HUES48 (cell line): ENCODE results near the gene LSS.
"Not testable (repeated sequence)": the region's sequence is repeated elsewhere in the genome, so short reads cannot be mapped to it uniquely, and the experiment has no call there.

ENCODE experiments used
- H3K27ac ChIP-seq: one replicate; pipeline ENCODE4 v1.7.0; 2013; ENCODE audit warnings: low read depth, low read length, inconsistent platforms
- H3K27me3 ChIP-seq: 2 replicates; pipeline ENCODE4 v1.6.1; 2013; ENCODE audit warnings: mild to moderate bottlenecking, low read length; ENCODE audit not compliant: control insufficient read depth, insufficient read depth
- H3K36me3 ChIP-seq: 2 replicates; pipeline ENCODE4 v1.6.1; 2013; ENCODE audit warnings: low read length; ENCODE audit not compliant: control insufficient read depth, insufficient read depth
- H3K4me1 ChIP-seq: 2 replicates; pipeline ENCODE4 v1.6.1; 2013; ENCODE audit warnings: mild to moderate bottlenecking, low read length; ENCODE audit not compliant: control insufficient read depth, insufficient read depth
- H3K4me3 ChIP-seq: 2 replicates; pipeline ENCODE4 v1.5.1; 2013; ENCODE audit warnings: mild to moderate bottlenecking, low read depth, low read length
- H3K9ac ChIP-seq: 2 replicates; pipeline ENCODE4 v1.6.1; 2013; ENCODE audit warnings: mild to moderate bottlenecking, low read depth, low read length, moderate library complexity
- H3K9me3 ChIP-seq: 2 replicates; pipeline ENCODE4 v1.6.1; 2013; ENCODE audit warnings: low read length; ENCODE audit not compliant: control insufficient read depth, insufficient read depth

The LSS gene

DNA sequence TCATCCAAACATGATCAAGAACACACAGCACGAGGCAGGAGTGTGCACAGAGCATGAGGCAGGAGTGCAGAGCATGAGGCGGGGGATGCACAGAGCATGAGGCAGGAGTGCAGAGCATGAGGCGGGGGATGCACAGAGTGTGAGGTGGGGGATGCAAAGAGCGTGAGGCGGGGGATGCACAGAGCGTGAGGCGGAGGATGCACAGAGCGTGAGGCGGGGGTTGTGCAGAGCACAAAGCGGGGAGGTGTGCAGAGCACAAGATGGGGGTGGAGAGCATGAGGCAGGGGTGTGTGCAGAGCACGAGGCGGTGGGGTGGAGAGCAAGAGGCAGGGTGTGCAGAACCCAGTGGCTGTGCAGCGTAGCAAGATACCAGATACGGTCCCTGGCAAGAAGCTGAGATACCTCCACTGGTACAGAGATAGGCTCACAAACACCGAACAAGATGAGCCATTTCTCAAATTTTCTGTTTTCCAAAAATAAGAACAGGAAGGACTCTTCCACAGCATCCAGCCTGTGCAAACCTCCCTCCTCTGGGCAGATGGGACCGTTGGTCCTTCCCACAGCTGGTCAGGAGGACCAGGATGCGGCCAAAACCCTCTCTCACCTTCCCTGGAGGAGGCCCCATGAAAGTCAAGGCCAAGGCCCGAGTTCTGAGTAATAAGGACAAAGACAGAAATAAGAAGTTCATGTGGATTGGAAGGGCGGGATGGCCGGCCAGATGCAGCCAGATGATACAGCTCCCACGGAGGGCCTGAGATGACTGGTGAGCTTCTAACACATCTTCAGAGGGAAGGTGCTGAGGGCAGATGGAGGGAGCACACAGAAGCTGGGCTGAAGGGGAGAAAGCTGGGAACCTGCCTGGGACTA lies 56.3 kb downstream of the LSS start:
- Histone ChIP-seq H3K27ac (no peak overlapping the region), H3K36me3 (no peaks in the 10 kb centered on the region), H3K4me3 (no peak overlapping the region), H3K27me3 (no peaks in the 10 kb centered on the region), H3K4me1 (no peaks in the 10 kb centered on the region), H3K9me3 (no peaks in the 10 kb centered on the region), H3K9ac (no peak overlapping the region)

DNA sequence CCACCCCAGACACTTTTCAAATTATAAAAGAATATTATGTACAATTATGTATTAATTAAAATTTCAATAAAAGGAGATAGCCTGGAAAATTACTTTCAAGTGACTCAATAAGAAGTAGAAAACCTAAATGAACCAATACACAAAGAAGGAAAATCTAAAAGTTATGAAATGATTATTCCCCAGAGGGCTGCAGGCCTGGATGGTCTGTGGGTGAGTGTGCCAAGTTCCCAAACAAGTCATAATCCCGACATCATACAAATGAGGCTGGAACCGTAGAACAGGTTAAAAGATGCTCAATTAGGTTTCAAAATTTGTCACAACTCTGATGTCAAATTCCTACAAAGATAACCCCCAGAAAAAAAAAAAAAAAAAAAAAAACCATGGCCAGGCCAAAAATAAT lies 57.0 kb downstream of the LSS start:
- H3K36me3 ChIP-seq, result no peaks in the 10 kb centered on the region
- no peak overlapping the region for H3K4me3 ChIP-seq
- H3K9me3 ChIP-seq, result no peaks in the 10 kb centered on the region
- H3K27me3 ChIP-seq, result no peaks in the 10 kb centered on the region
- no peak overlapping the region for H3K27ac ChIP-seq
- no peaks in the 10 kb centered on the region for H3K4me1 ChIP-seq
- no peak overlapping the region for H3K9ac ChIP-seq

GRCh38 chr21:46170436-46171193 lies 58.0 kb downstream of the LSS start:
- not testable (repeated sequence) for H3K4me3 ChIP-seq, H3K9ac ChIP-seq, H3K4me1 ChIP-seq, H3K36me3 ChIP-seq, H3K27me3 ChIP-seq, H3K27ac ChIP-seq, H3K9me3 ChIP-seq

DNA sequence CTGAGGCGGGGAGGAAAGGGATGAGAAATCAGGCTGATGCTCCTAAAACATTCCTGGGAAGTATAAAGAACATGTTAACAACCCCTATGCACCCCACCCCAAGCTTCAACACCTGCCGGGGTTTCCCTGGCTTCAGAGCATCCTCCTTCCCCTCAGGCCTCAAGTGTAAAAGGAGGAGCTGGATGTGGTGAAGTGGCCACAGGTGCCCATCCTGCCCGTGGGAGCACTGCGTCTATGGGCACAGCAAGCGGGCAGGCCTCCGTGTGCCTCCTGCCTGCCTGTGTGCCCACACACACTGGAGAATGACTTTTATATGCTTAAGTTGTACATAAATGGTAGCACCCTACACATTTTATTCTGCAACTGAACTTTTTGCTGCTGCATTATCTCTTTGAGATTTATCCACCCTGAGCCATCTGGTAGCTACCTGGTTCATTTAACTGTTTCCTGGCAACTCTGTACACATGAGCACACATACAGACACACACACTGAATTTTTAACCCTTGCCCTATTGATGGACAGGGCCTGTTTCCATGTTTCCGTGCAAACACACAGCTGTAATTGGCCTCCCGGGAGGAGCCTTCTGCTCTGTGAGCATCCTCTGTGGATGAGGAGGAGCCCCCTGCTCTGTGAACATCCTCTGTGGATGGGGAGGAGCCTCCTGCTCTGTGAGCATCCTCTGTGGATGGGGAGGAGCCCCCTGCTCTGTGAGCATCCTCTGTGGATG lies 59.8 kb downstream of the LSS start:
- H3K36me3 ChIP-seq, result no peaks in the 10 kb centered on the region
- H3K9ac ChIP-seq, result no peak overlapping the region
- no peak overlapping the region for H3K4me3 ChIP-seq
- no peaks in the 10 kb centered on the region for H3K27me3 ChIP-seq
- no peaks in the 10 kb centered on the region for H3K9me3 ChIP-seq
- H3K4me1 ChIP-seq, result no peaks in the 10 kb centered on the region
- H3K27ac ChIP-seq, result no peak overlapping the region

DNA sequence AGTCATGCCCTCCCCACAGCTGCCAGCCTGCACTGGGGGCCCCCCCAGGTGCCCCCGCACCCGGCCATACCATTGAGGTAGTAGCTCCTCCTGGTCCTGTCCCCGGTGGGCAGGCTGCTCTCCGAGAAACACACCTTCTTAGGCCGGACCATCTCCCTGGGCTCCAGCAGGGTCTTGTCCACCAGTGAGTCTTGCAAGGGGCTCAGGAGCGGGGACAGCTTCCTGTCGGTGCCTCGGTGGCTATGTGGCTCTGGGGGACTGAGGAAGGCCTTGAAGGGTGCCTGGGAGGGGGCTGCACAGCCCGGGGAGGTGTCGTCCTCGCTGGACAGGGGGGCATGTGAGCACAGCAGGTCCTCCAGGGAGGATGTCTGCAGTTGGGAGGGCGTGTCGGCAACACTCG lies 60.3 kb downstream of the LSS start:
- Histone ChIP-seq H3K27ac (no peak overlapping the region), H3K9ac (no peak overlapping the region), H3K4me1 (no peaks in the 10 kb centered on the region), H3K9me3 (no peaks in the 10 kb centered on the region), H3K27me3 (no peaks in the 10 kb centered on the region), H3K4me3 (no peak overlapping the region), H3K36me3 (no peaks in the 10 kb centered on the region)

DNA sequence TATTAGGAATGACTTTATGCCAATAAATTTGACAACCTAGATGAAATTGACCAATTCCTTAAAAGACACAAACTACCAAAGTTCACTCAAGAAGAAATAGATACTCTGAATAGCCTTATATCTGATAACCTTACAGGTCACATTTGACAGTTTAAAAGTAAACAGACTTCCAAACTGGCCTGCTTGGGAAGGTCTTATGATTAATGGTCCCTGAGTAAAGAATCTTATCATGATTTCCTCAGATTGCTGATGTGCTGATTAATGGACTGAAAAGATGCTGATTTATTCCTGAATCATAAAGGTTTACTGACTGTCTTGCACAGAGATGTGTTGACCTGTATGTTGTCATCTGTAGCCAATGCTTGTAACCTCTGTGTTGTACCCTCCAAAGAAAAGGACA lies 63.5 kb downstream of the LSS start:
- H3K4me3 ChIP-seq, result no peak overlapping the region
- peaks cover 5% of the 10 kb centered on the region; the same call in 1 of the 2 replicates for H3K9me3 ChIP-seq

DNA sequence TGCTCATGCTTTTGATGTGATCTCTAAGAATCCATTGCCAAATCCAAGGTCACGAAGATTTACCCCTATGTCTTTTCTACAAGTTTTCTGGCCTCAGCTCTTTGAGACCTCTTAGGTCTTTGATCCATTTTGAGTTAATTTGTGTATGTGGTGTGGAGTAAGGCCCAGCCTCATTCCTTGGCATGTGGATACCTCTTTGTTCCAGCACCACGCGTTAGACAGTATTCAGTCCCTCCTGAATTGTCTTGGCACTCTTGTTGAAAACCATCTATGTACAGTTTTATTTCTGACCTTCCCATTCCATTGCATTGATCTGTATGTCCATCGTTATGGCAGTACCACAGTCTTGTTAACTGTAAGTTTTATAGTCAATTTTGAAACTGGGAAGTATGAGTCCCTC lies 65.2 kb downstream of the LSS start:
- Histone ChIP-seq H3K4me3 (no peak overlapping the region), H3K27me3 (no peaks in the 10 kb centered on the region), H3K36me3 (no peaks in the 10 kb centered on the region; the same call in 1 of the 2 replicates), H3K4me1 (no peaks in the 10 kb centered on the region), H3K9ac (no peak overlapping the region), H3K9me3 (peaks cover 5% of the 10 kb centered on the region; the same call in 1 of the 2 replicates), H3K27ac (no peak overlapping the region)

More for the DNA sequence above, 63.5 kb downstream of the LSS start:
- Histone ChIP-seq H3K36me3 (no peaks in the 10 kb centered on the region), H3K27me3 (no peaks in the 10 kb centered on the region), H3K4me1 (no peaks in the 10 kb centered on the region), H3K9ac (no peak overlapping the region), H3K27ac (no peak overlapping the region)

DNA sequence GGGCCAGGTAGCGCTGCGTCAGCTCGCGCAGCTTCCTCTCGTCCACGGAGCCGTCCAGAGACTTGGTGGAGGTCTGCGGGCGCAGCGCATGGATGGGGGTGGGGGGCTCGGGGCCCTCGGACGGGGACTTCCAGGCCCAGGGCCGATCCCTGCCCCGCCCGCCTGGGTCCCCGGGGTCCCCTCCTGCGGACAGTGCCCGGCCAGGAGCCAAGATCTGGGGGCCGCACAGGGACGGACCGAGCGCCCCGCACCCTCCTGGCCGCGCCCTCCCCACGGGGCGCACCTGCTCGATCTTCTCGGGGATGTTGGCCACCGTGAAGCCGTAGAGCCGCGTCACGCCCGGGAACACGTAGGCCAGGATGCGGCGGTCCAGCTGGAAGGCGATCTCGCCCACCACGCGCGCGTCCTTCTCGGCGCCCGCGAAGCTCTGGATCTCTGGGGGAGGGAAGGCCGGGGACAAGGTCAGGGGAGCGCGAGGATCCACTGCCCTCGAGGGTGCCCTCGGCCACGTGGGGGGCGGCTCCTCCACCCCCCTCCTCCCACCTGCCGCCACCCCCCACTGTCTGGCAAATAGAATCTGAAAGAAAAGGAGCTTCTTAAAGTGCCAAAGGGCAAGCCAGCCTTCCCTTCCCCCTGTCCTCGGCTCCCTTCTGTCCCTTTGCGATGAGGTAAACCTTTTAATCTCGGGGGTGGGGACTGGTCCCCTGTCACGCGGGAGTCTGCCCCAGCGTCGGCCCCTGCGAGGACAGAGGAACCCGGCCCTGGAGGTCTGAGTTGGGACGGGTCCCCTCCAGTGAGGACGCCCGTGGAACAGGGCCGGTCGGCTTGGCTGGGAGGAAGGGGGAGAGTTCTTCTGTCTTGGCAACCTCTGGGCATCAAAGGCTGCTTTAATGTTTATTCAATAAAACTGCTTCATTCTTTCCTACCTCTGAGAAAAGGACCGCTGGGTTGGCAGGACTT lies 66.7 kb downstream of the LSS start:
- Histone ChIP-seq H3K27ac (no peak overlapping the region), H3K4me3 (no peak overlapping the region), H3K9me3 (peaks cover 5% of the 10 kb centered on the region; the same call in 1 of the 2 replicates), H3K36me3 (no peaks in the 10 kb centered on the region; the same call in 1 of the 2 replicates), H3K9ac (no peak overlapping the region), H3K27me3 (no peaks in the 10 kb centered on the region), H3K4me1 (no peaks in the 10 kb centered on the region)

GRCh38 chr21:46160907-46161632 lies 67.5 kb downstream of the LSS start:
- H3K36me3 ChIP-seq, result no peaks in the 10 kb centered on the region; the same call in 1 of the 2 replicates
- no peaks in the 10 kb centered on the region for H3K27me3 ChIP-seq
- H3K9ac ChIP-seq, result no peak overlapping the region

DNA sequence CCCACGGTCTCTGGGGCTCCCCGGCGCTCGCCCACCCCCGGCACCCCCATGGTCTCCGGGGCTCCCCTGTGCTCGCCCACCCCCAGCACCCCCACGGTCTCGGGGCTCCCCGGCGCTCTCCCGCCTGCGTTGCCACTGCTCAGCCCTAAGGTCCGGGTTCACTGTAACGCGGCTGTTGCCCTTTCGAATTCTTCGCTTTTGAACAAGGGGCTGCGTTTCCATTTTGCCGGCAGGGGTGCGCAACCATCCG lies 68.0 kb downstream of the LSS start:
- peaks cover 5% of the 10 kb centered on the region; the same call in 1 of the 2 replicates for H3K9me3 ChIP-seq

More at GRCh38 chr21:46160907-46161632, 67.5 kb downstream of the LSS start:
- Histone ChIP-seq H3K4me1 (no peaks in the 10 kb centered on the region), H3K4me3 (no peak overlapping the region), H3K9me3 (peaks cover 5% of the 10 kb centered on the region; the same call in 1 of the 2 replicates), H3K27ac (no peak overlapping the region)

More for the DNA sequence above, 68.0 kb downstream of the LSS start:
- Histone ChIP-seq H3K9ac (no peak overlapping the region), H3K27me3 (no peaks in the 10 kb centered on the region), H3K36me3 (no peaks in the 10 kb centered on the region; the same call in 1 of the 2 replicates), H3K27ac (no peak overlapping the region), H3K4me3 (no peak overlapping the region), H3K4me1 (no peaks in the 10 kb centered on the region)
